ENCODE measurements around the gene SURF6.

Gene SURF6

DNA sequence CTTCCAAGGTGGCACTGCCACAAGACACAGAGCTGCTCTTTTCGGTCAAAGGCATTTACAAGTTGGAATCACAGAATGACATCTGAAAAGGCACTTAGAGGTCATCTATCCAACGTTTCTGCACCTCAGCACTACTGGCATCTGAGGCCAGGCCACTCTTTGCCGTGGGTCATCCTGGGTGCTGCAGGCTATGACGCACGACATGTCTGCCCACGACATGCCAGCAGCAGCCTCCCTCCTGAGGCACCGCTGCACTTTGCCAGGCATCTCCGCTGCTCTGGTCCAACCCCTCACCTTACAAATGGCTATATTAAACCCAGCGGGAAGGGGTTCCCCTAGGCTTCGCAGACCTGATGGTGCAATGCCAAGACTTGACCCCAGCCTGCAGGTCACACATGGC is 31.8 kb upstream of the SURF6 start:
- DNase-seq = no peak

DNA sequence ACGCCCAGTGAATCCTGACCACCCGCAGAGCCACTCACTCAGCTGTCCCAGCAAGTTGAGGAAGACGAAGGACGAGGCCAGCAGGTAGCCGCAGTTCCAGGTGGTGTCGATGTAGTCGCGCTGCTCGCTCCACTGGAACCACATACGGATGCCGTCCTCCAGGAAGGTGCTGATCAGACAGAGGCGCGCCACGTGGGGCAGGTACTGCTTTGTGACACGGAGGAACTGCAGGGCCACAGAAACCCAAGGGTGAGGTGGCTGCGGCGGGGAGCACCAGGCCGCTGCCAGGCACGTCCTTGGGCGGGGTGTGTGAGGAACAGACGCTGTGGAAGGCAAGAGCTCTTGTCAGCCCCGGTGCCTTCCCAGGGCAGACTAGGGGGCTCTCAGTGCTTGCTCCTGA is 31.2 kb upstream of the SURF6 start:
- no peak for DNase-seq

DNA sequence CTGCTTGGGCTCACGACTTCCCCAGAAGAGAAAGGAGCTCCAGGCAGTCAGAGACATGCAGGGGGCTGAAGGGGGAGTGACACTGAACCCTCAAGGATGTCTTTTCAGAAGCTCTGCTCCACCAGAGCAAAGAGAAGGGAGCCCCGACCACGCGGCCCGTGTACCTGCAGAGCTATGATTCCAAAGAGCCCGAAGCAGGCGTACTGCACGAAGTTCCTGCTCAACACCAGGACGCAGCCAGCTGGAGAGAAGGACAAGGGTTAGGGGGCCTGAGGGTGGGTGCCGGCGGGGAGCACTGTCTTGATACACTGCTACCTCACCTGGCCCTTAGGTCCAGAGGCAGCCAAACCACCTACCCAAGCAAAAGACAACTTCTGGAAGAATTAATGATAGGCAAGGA is 30.4 kb upstream of the SURF6 start:
- no peak for DNase-seq

DNA sequence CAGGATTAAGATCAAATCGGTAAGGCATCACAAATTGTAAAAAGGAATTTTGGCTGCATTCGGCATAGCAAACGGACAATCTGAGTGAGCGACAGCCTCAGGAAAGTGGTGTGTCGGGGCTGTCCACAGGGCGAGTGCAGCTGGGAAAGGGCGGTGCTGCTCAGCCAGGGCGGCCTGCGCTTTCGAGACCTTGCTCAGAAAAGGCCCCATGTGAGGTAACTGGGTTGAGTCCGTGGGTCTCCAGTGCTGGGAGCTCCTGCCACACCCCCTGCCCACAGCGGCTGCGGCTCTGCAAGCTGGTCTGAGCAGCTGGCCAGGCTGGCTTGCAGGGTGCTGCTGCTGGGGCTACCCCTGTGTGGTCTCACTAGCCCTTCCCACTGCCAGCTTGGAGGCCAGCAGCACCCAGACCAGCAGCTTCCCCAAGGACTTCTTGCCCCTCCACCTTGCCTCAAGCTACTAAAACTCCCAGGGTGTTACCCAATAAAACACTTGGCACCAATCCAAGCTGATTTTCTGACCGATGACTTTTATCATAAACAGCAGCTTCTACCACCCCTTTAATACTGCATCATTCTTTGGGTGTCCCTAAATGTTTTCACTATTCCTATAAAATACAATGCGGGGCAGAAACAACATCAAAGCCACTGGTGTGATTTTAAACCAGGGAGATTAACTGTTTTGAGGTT is 26.5 kb upstream of the SURF6 start:
- peak; percentile 36 for DNase-seq

DNA sequence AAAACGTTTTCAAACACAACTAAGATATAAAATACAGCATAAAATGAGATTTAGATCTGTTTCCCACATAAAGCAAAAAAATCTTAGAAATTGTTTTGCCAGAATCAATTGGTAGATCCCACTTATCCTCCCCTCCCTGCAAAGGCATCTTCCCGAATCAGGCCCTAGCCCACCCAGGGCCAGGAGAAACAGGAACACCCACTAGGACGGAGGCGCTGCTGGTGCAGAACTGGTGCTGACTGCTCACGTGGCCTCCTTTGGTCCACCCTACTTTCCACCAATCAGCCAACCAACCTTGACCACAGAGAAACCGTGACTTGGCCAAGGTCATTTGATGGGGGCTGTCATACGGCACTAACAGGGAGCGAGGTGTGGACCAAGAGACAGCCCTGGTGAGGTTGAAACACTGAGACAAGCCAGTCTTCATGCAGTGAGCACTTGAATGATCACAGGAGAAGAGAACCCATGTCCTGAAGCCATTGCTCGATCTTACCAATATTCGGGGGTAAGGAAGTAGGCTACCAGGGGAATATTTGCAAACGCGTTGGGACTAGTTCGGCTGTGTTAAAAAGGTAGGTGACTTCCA is 25.6 kb upstream of the SURF6 start:
- no peak for DNase-seq

DNA sequence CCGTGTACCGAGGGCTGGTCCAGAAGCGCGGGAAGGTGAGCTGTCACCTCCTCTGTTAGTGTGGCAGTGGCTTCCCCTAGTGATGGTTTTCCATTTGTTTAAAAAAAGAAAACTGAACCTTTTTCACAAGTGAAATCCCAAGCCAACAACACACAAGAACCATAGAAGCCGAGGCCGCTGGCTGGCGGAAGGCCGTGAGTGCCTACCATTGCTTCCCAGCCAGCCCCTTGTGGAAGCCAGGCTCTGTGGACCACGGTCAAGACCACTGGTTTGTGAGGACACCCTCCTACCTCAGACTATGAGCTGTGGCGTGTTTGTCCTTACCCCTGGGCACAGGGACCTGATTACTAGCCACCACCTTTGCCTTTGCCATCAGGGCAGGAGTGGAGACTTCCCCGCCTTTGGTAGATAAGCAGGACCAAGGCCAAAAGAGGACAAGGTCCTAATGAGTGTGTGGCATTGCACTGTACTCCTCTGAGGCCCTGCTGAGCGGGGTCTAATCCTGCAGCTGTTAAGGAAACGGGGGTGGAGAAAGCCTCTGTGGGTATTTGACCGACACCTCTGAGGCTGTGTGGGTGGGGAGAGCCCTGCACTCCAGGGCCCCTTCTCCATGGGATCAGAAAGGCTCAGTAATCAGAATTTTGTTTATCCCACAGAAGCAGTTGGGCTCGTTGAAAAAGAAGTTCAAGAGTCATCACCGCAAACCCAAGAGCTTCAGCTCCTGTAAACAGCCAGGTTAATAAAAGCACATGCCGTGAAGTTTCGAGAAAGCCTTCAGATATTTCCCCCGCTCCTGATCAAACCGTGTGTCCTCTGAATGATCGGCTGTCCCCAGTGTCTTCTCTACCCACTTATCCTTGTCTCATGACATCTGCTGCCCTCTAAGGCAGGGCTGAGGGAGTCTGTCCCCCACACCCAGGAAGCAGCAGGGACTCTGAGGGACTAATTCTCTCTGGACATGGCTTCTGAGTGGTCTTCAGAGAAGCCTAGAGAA is 24.7 kb upstream of the SURF6 start:
- no peak for DNase-seq

DNA sequence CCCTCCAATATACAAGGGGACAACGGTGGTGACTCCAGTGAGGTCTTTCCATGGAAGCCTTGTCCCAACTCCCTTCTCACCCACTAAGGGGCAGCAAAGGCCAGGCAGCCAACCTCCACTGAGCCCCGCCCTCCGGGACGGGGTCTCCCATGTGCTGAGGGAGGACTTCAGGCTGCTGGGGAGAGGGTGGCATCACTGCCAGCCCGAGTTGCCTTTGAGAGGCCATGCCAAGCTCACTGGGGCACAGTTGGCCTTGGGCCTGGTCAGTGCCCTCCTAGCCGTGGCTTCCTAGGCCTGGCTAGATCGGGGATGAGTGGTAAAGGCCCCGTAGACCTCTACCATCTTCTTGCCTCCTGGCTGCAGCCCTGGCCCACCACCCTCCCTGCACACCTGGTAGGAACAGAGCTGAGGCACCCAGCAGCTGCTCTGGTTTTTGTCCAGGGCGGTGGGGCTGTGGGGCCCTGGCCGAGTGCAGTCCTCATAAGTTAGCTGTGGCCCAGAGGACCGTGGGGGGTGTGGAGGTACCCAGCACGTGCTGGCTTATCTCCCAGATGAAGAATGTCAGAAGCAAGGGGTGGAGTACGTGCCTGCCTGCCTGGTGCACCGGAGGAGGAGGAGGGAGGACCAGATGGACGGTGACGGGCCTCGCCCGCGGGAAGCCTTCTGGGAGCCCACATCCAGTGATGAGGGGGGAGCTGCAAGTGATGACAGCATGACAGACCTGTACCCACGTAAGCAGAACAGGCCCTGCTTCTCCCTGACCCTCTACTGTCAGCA is 23.6 kb upstream of the SURF6 start:
- DNase-seq = peak; percentile 74

DNA sequence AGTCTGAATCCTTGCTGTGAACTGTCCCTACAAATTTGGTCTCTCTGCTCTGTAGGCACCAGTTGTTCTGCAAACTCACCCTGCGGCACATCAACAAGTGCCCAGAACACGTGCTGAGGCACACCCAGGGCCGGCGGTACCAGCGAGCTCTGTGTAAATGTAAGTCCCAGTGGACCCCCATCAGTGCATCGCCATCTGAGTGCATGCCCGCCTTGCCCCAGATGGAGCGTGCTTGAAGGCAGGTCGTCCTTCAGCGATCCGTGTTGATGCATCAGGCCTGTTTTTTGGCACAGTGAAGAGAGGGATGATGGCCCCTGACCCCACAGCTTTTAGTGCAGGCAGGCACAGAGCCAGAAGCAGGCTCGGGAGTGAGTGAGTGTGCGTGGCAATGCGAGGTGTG is 21.7 kb upstream of the SURF6 start:
- DNase-seq = no peak

DNA sequence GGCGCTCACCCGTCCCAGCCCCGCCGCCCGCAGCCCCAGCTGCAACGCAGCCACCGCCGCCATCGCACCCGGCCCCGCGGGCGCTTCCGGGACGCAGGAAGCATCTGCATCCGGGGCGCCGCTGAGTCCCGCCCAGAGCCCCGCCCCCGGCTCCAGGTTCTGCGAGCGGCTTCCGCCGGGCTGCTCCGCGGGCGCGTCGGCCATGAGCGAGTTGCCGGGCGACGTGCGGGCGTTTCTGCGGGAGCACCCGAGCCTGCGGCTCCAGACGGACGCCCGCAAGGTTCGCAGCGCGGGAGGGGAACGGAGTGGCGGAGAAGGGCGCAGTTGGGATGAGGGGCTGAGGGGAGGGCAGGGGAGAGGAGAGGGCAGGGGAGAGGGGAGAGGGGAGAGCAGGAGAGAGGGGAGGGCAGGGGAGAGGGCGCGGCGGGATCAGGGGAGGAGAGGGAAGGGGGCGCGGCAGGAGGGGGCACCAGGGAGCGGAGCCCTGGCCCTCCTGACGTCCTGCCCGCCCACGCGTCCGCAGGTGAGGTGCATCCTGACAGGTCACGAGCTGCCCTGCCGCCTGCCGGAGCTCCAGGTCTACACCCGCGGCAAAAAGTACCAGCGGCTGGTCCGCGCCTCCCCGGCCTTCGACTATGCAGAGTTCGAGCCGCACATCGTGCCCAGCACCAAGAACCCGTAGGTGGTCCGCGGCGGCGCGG is 20.6 kb upstream of the SURF6 start, which contains the start of the genes SURF1 and SURF2:
SURF1 (minus strand) TSS at position 97 of the 701 bp plus-strand sequence; CDS start at position 63, 34 bp downstream.
SURF2 (plus strand) TSS at position 160 of the 701 bp plus-strand sequence; CDS start at position 203, 43 bp downstream.
- DNase-seq = peak; percentile 96

DNA sequence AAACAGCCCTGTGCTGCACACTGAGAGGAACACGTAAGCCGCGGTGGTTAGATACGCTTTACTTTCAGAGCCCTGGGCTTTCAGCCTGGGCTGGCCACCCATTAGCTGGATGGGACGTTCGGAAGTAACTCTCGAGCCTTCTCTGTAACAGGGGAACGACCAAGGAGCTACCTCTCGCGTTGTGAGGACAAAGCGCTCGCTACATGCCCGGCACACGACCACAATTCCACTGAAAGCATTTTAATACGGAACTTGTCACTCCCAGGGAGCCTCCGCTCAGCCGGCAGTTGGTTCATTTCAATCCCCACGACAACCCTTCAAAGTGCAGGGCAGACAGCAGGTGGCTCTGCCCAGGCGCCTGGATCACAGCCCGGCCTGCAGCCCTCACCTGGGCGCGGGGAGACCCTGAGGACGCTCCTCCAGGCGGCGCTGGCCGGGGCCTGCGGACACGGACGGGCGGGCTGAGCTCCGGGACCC is 19.9 kb upstream of the SURF6 start:
- DNase-seq = peak; percentile 56

DNA sequence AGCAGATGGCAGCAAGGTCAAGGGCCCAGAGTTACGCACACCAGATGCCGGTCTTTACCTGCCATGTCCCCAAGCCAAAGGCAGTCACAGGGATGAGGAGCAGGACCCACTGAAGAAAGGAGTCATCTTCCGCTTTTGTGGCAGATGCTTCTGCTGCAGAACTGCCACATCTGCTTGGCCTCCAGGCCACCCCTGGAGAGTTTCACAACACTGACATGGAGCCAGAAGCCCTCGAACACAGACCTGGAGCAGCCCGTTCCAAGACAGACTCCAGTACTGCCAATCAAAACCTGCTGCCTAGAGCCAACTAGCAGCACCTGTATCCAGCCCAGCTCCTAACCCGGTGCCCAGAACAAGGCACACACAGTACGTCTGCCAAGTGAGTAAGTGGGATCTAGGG is 18.8 kb upstream of the SURF6 start:
- no peak for DNase-seq

DNA sequence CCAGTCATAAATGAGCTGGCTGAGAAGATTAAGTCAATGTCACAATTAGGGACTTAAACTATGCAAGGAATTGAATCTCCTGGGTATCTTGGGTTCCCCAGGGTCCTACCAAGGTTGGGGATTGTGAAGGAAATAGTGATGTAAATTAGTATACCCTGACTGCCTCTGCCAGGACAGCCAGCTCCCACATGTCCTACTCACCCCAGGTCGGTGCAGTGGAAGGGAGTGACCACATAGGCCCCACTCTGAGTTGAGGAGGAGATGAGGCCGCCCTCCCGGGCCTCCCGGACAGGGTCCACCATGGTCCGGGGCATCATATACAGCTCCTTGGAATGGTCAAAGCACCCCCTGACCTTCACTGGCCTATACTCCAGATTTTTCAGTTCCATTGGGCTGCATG is 17.6 kb upstream of the SURF6 start:
- DNase-seq = peak; percentile 25

DNA sequence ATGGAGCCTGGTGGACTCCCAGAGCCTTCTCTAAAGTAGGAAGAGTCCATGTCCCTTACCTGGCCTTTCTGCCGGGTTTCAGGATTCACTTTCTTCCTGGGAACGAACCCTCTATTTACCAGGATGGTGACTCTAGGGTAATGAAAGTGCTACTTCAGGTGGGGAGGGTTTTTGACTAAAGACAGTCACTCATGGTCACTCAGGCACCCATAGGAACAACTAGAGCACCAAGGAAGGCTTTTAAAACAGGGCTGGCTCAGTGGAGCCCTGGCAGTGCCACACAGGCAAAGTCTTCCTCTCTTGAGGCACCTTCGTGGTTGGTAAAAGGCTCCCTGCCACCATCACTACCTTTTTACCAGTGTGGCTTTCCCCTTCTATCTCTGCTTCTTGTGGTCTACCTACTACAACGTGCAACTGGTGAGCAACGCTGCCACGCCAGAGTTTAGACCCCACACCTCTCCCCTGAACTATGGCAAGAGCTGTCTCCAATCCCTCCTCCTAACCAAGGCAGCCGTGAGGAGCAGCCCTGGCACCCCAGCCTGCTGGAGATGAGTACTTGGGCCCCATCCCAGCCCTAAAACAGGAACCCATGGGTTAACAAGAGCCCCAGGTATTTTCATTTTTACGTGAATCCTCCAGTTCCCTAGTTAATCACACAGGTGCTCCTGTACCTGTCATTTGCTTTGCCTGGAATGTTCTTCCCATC is 16.8 kb upstream of the SURF6 start:
- DNase-seq = peak; percentile 24

DNA sequence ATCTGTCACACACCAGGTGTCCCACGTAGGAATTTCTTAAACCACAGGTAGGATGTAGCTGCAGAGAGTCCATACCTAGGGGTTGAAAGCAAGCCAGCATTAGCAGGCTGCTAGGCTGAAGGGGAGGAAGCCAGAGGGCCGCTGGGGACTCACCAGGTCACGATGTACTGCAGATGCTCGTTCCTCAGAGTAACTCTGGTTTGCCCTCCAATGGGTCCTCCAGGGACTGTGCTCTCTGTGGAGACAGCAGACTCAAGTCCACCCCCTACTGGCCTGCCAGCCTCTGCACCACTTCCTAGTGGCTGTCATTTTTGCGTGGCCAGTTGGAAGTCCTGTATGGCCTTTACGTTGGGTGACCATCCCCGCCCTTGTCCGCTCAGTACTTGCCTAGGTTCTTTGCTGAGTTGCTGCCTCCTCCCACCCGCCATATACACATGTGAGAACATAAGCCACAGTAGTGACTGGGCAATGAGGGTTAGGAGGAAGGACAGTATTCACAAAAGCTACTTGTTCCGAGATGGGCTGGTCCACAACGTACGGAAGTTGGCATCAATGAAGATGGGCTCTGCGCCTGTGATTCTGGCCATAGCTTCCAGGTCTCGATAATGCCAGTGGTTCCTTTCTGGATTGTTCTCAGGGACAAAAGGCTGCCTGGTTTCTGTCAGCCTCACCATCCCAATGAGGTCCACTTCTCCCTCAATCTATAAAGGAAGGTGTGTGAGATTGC is 16.1 kb upstream of the SURF6 start:
- peak; percentile 91 for DNase-seq

DNA sequence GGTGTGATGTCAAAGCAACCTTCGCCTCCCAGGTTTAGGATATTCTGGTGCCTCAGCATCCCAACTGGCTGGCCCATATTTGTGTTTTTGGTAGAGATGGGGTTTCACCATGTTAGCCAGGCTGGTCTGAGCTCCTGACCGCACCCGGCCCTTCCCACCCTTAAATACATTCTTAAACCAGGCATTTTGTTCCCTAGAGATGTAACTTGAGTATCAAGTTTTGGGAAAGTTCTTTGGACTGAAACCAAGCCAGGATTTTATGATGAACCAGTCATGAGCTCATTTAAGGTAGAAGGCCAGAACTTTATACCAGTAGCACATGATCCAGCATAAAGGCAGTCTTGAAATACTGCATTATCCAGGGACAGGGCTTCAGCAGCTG is 15.5 kb upstream of the SURF6 start:
- no peak for DNase-seq

DNA sequence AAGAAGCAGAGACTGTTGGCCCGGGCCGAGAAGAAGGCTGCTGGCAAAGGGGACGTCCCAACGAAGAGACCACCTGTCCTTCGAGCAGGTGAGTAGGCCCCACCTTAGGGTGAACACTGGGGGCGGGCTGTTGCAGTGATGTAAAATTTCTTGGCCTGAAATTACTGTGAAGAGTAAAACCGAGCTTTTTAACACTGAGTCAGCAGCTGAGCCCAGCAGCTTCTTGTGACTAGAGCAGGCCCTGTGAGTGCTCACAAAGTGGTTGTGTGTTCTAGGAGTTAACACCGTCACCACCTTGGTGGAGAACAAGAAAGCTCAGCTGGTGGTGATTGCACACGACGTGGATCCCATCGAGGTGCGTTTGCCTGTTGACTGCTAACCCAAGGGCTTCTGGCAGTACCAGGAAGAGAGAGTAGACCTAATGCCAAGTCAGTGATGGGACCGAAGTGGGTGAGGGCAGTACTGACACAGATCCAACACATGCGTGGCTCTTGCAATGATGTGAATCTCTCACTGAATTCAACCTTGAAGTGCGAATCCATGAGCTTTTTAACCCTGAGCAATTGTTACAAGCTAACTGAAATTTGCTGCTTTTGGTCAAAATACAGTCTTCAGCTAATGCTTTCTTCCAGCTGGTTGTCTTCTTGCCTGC is 14.1 kb upstream of the SURF6 start:
- DNase-seq = no peak

DNA sequence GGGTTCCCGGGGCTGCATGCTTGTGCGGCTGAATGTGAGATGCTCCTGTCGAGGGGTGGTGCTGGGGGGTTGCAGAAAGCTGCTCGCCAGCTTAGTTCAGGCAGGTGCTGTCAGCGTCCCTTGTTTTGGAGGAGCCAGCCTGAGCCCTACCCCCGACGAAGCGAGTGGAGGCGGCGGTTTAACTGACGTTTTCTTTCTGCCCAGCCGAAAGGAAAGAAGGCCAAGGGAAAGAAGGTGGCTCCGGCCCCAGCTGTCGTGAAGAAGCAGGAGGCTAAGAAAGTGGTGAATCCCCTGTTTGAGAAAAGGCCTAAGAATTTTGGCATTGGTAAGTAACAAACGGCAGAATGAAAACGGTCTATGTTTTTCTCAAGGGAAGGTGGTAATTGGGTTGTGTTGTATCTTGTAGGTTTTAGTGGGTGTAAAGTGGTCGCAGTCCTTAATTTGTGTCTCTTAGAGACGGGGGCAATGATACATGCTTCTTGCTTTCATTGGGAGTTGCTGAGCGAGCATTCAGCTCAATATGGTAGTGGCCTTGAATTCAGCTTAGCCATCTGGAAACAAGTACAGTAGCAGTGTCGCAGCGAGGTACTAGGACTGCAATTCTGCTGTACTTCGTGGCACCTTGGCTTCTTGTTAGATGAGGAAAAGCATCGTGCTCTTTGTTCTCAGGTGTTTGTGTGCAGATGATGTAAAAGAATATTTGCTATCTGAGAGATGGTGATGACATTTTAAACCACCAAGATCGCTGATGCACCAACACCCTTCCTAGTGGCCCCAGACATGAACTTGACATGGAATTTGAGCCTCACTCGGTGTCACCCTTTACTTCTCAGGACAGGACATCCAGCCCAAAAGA is 13.0 kb upstream of the SURF6 start:
- no peak for DNase-seq

DNA sequence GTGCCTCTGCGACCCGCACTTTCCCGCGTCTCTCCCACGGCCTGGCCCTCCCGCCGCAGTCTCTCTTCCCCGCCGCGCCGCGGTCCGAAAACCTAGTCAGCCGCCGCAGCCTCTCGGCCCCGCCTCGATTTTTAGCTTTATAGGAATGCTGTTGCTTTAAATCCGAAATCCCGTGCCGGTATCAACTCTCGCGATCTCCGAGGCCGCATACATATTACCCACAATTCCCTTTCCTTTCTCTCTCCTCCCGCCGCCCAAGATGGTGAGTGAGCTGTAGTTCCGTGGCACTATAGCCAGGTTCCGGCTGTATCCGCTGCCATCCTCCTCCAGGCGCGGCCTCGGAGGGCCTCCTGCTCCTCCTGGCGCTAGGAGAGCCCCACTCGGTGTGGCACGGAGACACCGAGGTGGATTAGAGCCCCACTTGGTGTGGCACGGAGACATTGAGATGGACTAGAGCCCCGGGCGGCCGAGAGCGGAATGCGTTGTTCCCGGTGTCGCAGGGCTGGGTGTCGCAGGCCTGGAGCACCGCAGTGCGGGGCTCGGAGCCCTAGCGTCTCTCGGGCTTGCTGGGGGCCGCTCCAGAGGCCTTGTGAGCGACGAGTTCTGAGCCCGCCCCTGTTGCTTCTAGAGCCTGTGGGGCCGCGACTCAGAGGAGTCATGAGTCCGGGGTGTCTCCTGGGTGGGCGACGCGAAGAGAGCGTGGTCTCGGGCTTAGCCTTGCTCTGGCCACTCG is 12.2 kb upstream of the SURF6 start, which contains the start of the genes MED22 and RPL7A:
MED22 (minus strand) TSS at position 147 of the 733 bp plus-strand sequence. CDS start 1,469 bp downstream, outside the sequence.
RPL7A (plus strand) TSS at position 234 of the 733 bp plus-strand sequence; CDS start at position 260, 26 bp downstream.
- DNase-seq = peak; percentile 98

Data from hematopoietic multipotent progenitor cell treated with erythropoietin and hydrocortisone succinate and interleukin-3 and kit ligand, for 4 days (in vitro differentiated cells).